ENCODE measurements around the gene DNAJC25. TPM values are rescaled to one million over a fixed set of nuclear protein-coding genes. Genes with fewer than 3 reads are reported as not detected.

DNAJC25 gene
- polyA plus RNA-seq, 1 donor from 2014 or later: 20.0 TPM

DNA sequence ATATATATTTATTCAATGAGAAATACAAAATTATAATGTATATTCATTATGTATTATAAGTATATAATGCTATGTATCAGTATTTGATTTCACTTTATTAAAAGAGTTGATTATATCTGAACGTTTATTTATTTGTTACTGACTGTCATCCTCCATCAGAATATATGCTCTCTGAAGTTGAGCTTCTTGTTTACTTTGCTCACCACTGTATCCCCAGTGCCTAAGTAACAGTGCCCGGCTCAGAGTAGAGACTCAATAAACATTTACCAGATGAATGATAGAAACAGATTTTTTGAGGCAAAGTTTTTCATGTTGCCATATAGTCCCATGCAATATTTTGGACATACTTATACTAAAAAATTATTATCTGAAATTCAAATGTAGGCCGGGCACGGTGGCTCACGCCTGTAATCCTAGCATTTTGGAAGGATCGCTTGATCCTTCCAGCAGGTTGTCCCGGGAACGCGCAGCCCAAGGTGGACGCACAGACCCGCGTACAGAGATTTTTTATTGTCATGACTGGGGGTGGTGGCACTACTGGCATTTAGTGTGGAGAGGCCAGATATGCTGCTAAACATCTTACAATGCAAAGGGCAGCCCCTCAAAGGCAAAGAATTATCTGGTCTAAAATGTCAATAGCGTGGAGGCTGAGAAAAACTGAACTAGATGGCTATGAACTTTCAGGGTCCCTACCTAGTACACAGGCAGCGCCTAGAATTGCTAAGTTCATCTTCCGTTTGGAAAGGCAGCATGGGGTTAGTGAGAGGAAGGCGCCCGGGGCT lies 761 bp upstream of the DNAJC25 start:
- Histone ChIP-seq H3K4me2 (ENCODE audit: low read length) (peak overlapping the region; percentile 81), H3K9me3 (ENCODE audit: low read length) (no peaks in the 10 kb centered on the region), H2AFZ (ENCODE audit: low read depth, low read length) (peak overlapping the region; percentile 59), H3K9me2 (ENCODE audit: insufficient read depth, low read length) (no peaks in the 10 kb centered on the region), H4K20me1 (ENCODE audit: insufficient read depth) (no peaks in the 10 kb centered on the region), H3K27ac (ENCODE audit: low read length) (peak overlapping the region; percentile 68), H3K9ac (ENCODE audit: low read length) (peak overlapping the region; percentile 83), H3K27me3 (ENCODE audit: insufficient read depth, low read depth, low read length) (no peaks in the 10 kb centered on the region), H3F3A (ENCODE audit: insufficient read depth, low read length, poor library complexity, severe bottlenecking) (no peaks in the 10 kb centered on the region), H3K79me2 (replicated peaks; ENCODE audit: insufficient read depth, low read length) (peaks cover 34% of the 10 kb centered on the region), H3K4me3 (ENCODE audit: low read length) (peak overlapping the region; percentile 95), H3K36me3 (ENCODE audit: insufficient read depth, low read length) (no peaks in the 10 kb centered on the region)
- no peak for TF ChIP-seq RAD21 (conservative IDR thresholded peaks at IDR 0.05)
- no peak for TF ChIP-seq MXI1 (conservative IDR thresholded peaks at IDR 0.05; ENCODE audit: poor library complexity, severe bottlenecking)
- no peak for TF ChIP-seq EZH2 (IDR thresholded peaks at IDR 0.05; ENCODE audit: borderline replicate concordance, insufficient read depth, low read length, poor library complexity, severe bottlenecking)
- TF ChIP-seq CTCF (IDR thresholded peaks at IDR 0.05; ENCODE audit: poor library complexity, severe bottlenecking): no peak
- TF ChIP-seq EP300 (conservative IDR thresholded peaks at IDR 0.05; ENCODE audit: poor library complexity, severe bottlenecking): no peak
- TF ChIP-seq TAF1 (IDR thresholded peaks at IDR 0.05; ENCODE audit: low read depth): no peak
- no peak for TF ChIP-seq REST (IDR thresholded peaks at IDR 0.05; ENCODE audit: borderline replicate concordance)
- TF ChIP-seq POLR2AphosphoS5 (IDR thresholded peaks at IDR 0.05): no peak
- TF ChIP-seq SMC3 (conservative IDR thresholded peaks at IDR 0.05; ENCODE audit: poor library complexity): no peak

GRCh38 chr9:111630964-111631213 lies 245 bp upstream of the DNAJC25 start:
- Histone ChIP-seq H3K79me2 (replicated peaks; ENCODE audit: insufficient read depth, low read length) (peaks cover 34% of the 10 kb centered on the region), H3F3A (ENCODE audit: insufficient read depth, low read length, poor library complexity, severe bottlenecking) (no peaks in the 10 kb centered on the region), H3K36me3 (ENCODE audit: insufficient read depth, low read length) (no peaks in the 10 kb centered on the region), H3K27ac (ENCODE audit: low read length) (peak overlapping the region; percentile 68), H4K20me1 (ENCODE audit: insufficient read depth) (no peaks in the 10 kb centered on the region), H3K9me3 (ENCODE audit: low read length) (no peaks in the 10 kb centered on the region), H3K9ac (ENCODE audit: low read length) (peak overlapping the region; percentile 83), H3K4me2 (ENCODE audit: low read length) (peak overlapping the region; percentile 81), H2AFZ (ENCODE audit: low read depth, low read length) (peak overlapping the region; percentile 59), H3K4me3 (ENCODE audit: low read length) (peak overlapping the region; percentile 95), H3K27me3 (ENCODE audit: insufficient read depth, low read depth, low read length) (no peaks in the 10 kb centered on the region), H3K9me2 (ENCODE audit: insufficient read depth, low read length) (no peaks in the 10 kb centered on the region)
- no peak for TF ChIP-seq REST (IDR thresholded peaks at IDR 0.05; ENCODE audit: borderline replicate concordance)
- TF ChIP-seq CTCF (IDR thresholded peaks at IDR 0.05; ENCODE audit: poor library complexity, severe bottlenecking): no peak
- TF ChIP-seq MXI1 (conservative IDR thresholded peaks at IDR 0.05; ENCODE audit: poor library complexity, severe bottlenecking): peak; percentile 92
- no peak for TF ChIP-seq EZH2 (IDR thresholded peaks at IDR 0.05; ENCODE audit: borderline replicate concordance, insufficient read depth, low read length, poor library complexity, severe bottlenecking)
- peak; percentile 53 for TF ChIP-seq SMC3 (conservative IDR thresholded peaks at IDR 0.05; ENCODE audit: poor library complexity)
